22Rv1 (cell line): ENCODE results near the gene CLK2.
"Not testable (repeated sequence)": the region's sequence is repeated elsewhere in the genome, so short reads cannot be mapped to it uniquely, and the experiment has no call there.

Experiments
- ZFX ChIP-seq: fragments of 450-650 bp; IDR thresholded peaks from 2 replicates; pipeline ENCODE4 v1.6.1; 2017; ENCODE audit warnings: antibody characterized with exemption, borderline replicate concordance
- TF ChIP-seq, protein P1 (sequence below): fragments of 450-650 bp; IDR thresholded peaks from 2 replicates; pipeline ENCODE4 v1.5.1; 2017; ENCODE audit warnings: mild to moderate bottlenecking

DNA sequence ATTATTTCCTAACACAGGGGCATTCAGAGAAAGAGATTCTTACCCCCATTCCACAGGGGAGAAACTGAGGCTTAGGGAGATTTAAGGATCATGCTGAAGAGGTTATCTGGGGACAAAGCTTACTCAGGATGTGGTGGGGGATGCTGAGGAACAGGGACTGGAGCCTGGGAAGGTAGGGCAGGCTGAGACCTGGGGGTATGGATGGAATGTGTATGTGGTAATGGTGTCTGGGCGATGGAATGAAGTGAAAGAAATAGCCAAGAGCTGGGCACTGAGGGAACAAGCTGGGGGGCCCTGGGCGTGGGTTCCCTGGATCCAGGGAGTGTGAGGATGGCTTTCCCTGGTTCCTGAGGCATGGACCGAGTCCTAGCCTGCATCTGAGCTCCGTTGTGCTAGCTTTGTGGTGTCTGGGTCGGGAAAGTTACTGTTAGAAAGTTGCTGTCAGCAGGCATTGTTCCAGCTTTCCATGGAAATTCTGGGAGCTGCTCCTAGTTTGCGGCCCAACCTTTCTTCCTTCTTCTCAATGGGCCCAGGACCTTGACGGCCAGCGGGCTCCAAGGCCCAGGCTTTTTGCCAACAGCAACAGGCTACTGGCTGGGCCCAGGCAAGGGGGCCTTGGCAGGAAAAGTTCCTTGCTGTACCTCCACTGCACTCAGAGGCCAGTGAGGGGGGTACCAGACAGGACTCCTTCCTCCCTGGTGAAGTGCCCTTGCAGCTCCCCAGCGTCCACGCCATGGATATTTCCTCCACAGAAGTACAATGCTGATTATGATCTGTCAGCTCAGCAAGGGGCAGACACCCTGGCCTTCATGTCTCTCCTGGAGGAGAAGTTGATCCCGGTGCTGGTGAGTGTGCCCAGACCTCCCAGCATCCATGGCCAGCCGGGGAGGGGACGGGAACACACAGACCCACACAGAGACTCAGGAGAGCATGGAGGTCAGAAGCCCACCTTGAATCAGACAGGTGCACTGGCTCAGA lies 41.0 kb downstream of the CLK2 start:
- TF ChIP-seq, protein P1, sequence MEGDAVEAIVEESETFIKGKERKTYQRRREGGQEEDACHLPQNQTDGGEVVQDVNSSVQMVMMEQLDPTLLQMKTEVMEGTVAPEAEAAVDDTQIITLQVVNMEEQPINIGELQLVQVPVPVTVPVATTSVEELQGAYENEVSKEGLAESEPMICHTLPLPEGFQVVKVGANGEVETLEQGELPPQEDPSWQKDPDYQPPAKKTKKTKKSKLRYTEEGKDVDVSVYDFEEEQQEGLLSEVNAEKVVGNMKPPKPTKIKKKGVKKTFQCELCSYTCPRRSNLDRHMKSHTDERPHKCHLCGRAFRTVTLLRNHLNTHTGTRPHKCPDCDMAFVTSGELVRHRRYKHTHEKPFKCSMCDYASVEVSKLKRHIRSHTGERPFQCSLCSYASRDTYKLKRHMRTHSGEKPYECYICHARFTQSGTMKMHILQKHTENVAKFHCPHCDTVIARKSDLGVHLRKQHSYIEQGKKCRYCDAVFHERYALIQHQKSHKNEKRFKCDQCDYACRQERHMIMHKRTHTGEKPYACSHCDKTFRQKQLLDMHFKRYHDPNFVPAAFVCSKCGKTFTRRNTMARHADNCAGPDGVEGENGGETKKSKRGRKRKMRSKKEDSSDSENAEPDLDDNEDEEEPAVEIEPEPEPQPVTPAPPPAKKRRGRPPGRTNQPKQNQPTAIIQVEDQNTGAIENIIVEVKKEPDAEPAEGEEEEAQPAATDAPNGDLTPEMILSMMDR: not testable (repeated sequence)
- not testable (repeated sequence) for TF ChIP-seq ZFX
